Gastrocnemius medialis (tissue), 4 donors: ENCODE measurements around the gene LMAN2.

Experiments used
- POLR2A ChIP-seq, 2 donors: fragments of 450-650 bp; IDR thresholded peaks; one replicate each; pipeline ENCODE4 v1.6.1; 2017; ENCODE audit warnings: antibody characterized with exemption in 2 of 2, mild to moderate bottlenecking in 2 of 2, moderate library complexity in 2 of 2
- TF ChIP-seq, protein P1 (sequence below), 5 experiments: fragments of 450-650 bp in 3 of 5; fragments of 200-600 bp in 2 of 5; sonication (generic) in 2 of 5; IDR thresholded peaks in 4 of 5; conservative IDR thresholded peaks in 1 of 5; 1 replicate in 4 of 5; 2 replicates in 1 of 5; pipeline ENCODE4 v1.5.1; 2016 to 2019; ENCODE audit warnings: antibody characterized with exemption in 5 of 5, mild to moderate bottlenecking in 3 of 5, moderate library complexity in 3 of 5

DNA sequence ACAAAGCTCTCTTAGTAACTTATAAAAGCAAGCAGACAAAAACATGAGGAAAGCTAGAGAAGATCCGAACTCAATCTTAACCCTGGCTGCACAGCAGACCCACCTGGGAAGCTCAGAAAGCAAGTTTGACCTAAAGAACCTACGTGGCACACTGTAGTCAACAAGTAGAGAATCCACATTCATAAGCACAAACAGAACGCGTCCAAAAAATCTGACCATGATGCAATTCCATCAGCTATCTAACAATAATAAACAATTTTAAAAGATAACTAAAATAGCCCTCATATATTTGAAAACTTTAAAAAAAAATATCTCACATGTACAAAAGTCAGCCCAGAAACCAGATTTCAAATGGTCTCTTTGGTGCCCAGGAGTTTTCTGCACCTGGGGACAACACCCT, 4.6 kb downstream of the LMAN2 start:
- TF ChIP-seq, protein P1, sequence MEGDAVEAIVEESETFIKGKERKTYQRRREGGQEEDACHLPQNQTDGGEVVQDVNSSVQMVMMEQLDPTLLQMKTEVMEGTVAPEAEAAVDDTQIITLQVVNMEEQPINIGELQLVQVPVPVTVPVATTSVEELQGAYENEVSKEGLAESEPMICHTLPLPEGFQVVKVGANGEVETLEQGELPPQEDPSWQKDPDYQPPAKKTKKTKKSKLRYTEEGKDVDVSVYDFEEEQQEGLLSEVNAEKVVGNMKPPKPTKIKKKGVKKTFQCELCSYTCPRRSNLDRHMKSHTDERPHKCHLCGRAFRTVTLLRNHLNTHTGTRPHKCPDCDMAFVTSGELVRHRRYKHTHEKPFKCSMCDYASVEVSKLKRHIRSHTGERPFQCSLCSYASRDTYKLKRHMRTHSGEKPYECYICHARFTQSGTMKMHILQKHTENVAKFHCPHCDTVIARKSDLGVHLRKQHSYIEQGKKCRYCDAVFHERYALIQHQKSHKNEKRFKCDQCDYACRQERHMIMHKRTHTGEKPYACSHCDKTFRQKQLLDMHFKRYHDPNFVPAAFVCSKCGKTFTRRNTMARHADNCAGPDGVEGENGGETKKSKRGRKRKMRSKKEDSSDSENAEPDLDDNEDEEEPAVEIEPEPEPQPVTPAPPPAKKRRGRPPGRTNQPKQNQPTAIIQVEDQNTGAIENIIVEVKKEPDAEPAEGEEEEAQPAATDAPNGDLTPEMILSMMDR (IDR thresholded peaks at IDR 0.05 in 4 of 5, conservative IDR thresholded peaks at IDR 0.05 in 1 of 5) = no peak
- TF ChIP-seq POLR2A (IDR thresholded peaks at IDR 0.05) = no peak
